Spleen (tissue), 11 donors: ENCODE results near the gene ITGB5. TPM values are rescaled to one million over a fixed set of nuclear protein-coding genes. Genes with fewer than 3 reads are reported as not detected.

Experiments
- DNase-seq: peaks from one replicate; pipeline ENCODE4 v3.0.0-alpha.2; 2020
- H3K27ac ChIP-seq, 8 donors: fragments of 200-600 bp; sonication (generic) in 7 of 8; 1 replicate in 4 of 8; 2 replicates in 4 of 8; pipeline versions ENCODE4 v1.5.0 to v1.8.0; 2016 to 2021; ENCODE audit warnings: inconsistent platforms in 4 of 8, mild to moderate bottlenecking in 4 of 8, moderate library complexity in 1 of 8
- H3K27me3 ChIP-seq, 7 donors: fragments of 200-600 bp; sonication (generic) in 6 of 7; replicated peaks in 1 of 7; 1 replicate in 4 of 7; 2 replicates in 3 of 7; pipeline versions ENCODE4 v1.5.0 to v1.8.0; 2016 to 2021; ENCODE audit warnings: inconsistent platforms in 3 of 7, mild to moderate bottlenecking in 1 of 7
- H3K36me3 ChIP-seq, 6 donors: fragments of 200-600 bp; sonication (generic) in 5 of 6; 1 replicate in 4 of 6; 2 replicates in 2 of 6; pipeline versions ENCODE4 v1.5.0 to v1.8.0; 2016 to 2021; ENCODE audit warnings: inconsistent platforms in 2 of 6
- H3K4me1 ChIP-seq, 6 donors: fragments of 200-600 bp; sonication (generic) in 5 of 6; 1 replicate in 3 of 6; 2 replicates in 3 of 6; pipeline versions ENCODE4 v1.5.0 to v1.8.0; 2016 to 2021; ENCODE audit warnings: inconsistent platforms in 3 of 6
- H3K4me3 ChIP-seq, 8 donors: fragments of 200-600 bp; sonication (generic) in 7 of 8; 1 replicate in 4 of 8; 2 replicates in 4 of 8; pipeline versions ENCODE4 v1.5.0 to v1.8.0; 2016 to 2021; ENCODE audit warnings: inconsistent platforms in 4 of 8, mild to moderate bottlenecking in 4 of 8, moderate library complexity in 2 of 8
- H3K9me3 ChIP-seq, 8 donors: fragments of 200-600 bp; sonication (generic) in 7 of 8; 1 replicate in 4 of 8; 2 replicates in 4 of 8; pipeline versions ENCODE4 v1.5.0 to v1.8.0; 2016 to 2021; ENCODE audit warnings: inconsistent platforms in 4 of 8
- POLR2A ChIP-seq, 3 donors: fragments of 450-650 bp; IDR thresholded peaks; one replicate each; pipeline ENCODE4 v1.5.1; 2017; ENCODE audit warnings: antibody characterized with exemption in 3 of 3, mild to moderate bottlenecking in 1 of 3
- POLR2AphosphoS5 ChIP-seq, 3 donors: sonication (generic); formaldehyde crosslinking; IDR thresholded peaks; one replicate each; pipeline ENCODE4 v1.5.1; 2017; ENCODE audit warnings: antibody characterized with exemption in 3 of 3
- WGBS, 5 donors: extraction: QIAGEN DNeasy Blood & Tissue Kit in 3 of 5; methylation state at CpG; one replicate each; pipeline versions ENCODE4 v1.1.5 to v1.1.7; 2013 to 2018; 5-methylcytosine and 5-hydroxymethylcytosine counted together
- intact Hi-C: fragments of 100-400 bp; cut with DNase I; formaldehyde crosslinking; loops from one replicate; pipeline ENCODE4 v1.15.0; 2023; ENCODE audit warnings: low total_unique reads
- polyA plus RNA-seq, 3 donors: library from polyadenylated mRNA; stranded (reverse); fragments of 200-250 nt; gene quantifications; one replicate each; pipeline ENCODE4 v1.2.1, GENCODE V29; 2013
- total RNA-seq, 7 donors: library from RNA; depleted of rRNA in 3 of 7; stranded (reverse); fragments of >200 nt in 3 of 7; fragmentation: NEBNext Ultra II Directional in 4 of 7; extraction: Animal tissue kit (Norgen Biotek cat#: 25700) in 4 of 7; gene quantifications; one replicate each; pipeline versions ENCODE4 v1.1.0 to v1.2.1, GENCODE V29; 2016 to 2021
- TF ChIP-seq, protein P1 (sequence below), 11 experiments: fragments of 200-600 bp in 7 of 11; fragments of 450-650 bp in 4 of 11; sonication (generic) in 4 of 11; IDR thresholded peaks in 8 of 11; conservative IDR thresholded peaks in 3 of 11; 1 replicate in 7 of 11; 2 replicates in 4 of 11; pipeline versions ENCODE4 v1.4.0 to v1.8.0; 2016 to 2021; ENCODE audit warnings: antibody characterized with exemption in 11 of 11, inconsistent platforms in 4 of 11, mild to moderate bottlenecking in 1 of 11
- donor health status: healthy with polysubstance abuse.
- donor health status: DM: no; HTN: no; CAD: no; lungs with moderate emphysema.
- donor health status: DM: no; HTN: no; CAD: no.
- donor health status: Bipolar disorder and iron deficiency.
- donor health status: healthy.
- donor health status: DM: no; HTN: no; CAD: no.
- donor health status: DM: yes; HTN: yes; CAD: no.

ITGB5 gene
- total and polyA plus RNA-seq, 10 donors: 7.4 to 227 (median 108) TPM

DNA sequence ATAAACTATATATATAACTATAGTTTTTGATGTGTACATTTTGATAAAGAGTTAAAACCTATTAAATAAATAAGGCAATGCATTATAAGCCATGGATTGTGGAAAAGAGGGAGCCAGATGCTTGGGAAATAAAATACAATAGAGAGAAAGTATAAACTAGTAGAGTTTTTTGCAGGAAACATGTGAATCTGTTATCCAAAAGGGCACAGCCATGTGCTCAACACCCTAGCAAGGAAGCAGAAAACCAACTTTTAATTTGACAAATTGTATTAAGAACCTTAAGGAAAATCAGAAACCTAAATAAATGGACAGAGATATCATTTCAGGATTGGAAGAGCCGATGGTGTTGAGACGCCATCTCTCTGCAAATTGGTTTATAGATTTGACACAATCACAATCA is 63.5 kb downstream of the ITGB5 start:
- intact Hi-C loops: no loop called here
- H3K27ac ChIP-seq: no peak overlapping the region
- no peaks in the 10 kb centered on the region for H3K9me3 ChIP-seq
- WGBS, 5 donors: 66 to 98% (median 94%) methylated on average over 2 of the region's 2 CpGs
- H3K4me1 ChIP-seq: no peaks in the 10 kb centered on the region
- no peak for DNase-seq
- TF ChIP-seq POLR2A (IDR thresholded peaks at IDR 0.05): no peak
- no peak overlapping the region for H3K4me3 ChIP-seq
- peaks cover 0 to 24% (median 0%) of the 10 kb centered on the region in 6 donors for H3K36me3 ChIP-seq
- no peaks in the 10 kb centered on the region for H3K27me3 ChIP-seq

DNA sequence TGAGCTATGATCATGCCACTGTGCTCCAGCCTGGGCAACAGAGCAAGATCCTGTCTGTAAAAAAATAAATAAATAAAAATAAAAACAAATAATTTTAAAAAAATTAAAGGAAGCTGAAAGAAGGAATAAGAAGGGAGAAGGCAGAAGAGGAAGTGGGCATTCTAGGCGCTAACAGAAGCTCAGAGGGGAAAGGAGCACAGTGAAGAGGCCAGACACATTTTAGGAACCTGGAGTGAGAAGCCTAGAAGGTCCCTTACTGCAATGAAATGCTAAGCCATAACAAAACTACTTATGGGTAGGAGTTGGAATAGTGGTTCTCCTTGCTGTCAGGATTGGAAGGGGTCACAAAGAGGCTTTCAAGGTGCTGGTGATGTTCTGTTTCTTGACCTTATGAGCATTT is 64.0 kb downstream of the ITGB5 start:
- intact Hi-C loops: no loop called here
- TF ChIP-seq, protein P1, sequence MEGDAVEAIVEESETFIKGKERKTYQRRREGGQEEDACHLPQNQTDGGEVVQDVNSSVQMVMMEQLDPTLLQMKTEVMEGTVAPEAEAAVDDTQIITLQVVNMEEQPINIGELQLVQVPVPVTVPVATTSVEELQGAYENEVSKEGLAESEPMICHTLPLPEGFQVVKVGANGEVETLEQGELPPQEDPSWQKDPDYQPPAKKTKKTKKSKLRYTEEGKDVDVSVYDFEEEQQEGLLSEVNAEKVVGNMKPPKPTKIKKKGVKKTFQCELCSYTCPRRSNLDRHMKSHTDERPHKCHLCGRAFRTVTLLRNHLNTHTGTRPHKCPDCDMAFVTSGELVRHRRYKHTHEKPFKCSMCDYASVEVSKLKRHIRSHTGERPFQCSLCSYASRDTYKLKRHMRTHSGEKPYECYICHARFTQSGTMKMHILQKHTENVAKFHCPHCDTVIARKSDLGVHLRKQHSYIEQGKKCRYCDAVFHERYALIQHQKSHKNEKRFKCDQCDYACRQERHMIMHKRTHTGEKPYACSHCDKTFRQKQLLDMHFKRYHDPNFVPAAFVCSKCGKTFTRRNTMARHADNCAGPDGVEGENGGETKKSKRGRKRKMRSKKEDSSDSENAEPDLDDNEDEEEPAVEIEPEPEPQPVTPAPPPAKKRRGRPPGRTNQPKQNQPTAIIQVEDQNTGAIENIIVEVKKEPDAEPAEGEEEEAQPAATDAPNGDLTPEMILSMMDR (IDR thresholded peaks at IDR 0.05 in 8 of 11, conservative IDR thresholded peaks at IDR 0.05 in 3 of 11): no peak
- TF ChIP-seq POLR2AphosphoS5 (IDR thresholded peaks at IDR 0.05) (no peak), POLR2A (IDR thresholded peaks at IDR 0.05) (no peak)
- Histone ChIP-seq H3K27me3 (no peaks in the 10 kb centered on the region), H3K9me3 (no peaks in the 10 kb centered on the region), H3K27ac (no peak overlapping the region), H3K4me1 (no peaks in the 10 kb centered on the region), H3K4me3 (no peak overlapping the region), H3K36me3 (peaks cover 0 to 24% (median 0%) of the 10 kb centered on the region in 6 donors)
- no peak for DNase-seq
- 30 to 69% (median 65%) methylated on average over 1 of the region's 1 CpG for WGBS, 5 donors

DNA sequence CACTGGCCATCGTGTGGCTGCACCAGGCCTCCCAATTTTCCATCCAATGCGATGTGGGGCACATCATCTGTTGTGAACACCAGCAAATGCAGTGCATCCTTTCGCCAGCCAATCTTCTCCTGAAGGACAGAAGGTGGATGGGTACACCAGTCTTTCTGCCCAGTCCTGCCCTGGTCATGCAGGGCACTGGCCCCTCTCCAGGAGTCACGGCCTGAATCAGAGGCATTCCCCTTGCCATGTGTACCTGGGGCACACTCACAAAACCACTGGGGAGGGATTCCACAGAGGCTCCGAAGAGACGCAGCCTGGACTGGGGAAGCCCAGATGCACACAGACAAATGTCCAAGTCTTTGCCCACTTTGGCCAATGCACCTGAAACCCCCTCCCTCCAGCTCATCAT is 65.8 kb downstream of the ITGB5 start:
- H3K27me3 ChIP-seq: no peaks in the 10 kb centered on the region
- no peak for DNase-seq
- H3K27ac ChIP-seq: no peak overlapping the region
- TF ChIP-seq POLR2A (IDR thresholded peaks at IDR 0.05) (no peak), POLR2AphosphoS5 (IDR thresholded peaks at IDR 0.05) (no peak)
- TF ChIP-seq, protein P1 (IDR thresholded peaks at IDR 0.05 in 8 of 11, conservative IDR thresholded peaks at IDR 0.05 in 3 of 11): no peak
- no peaks in the 10 kb centered on the region for H3K4me1 ChIP-seq
- H3K4me3 ChIP-seq: no peak overlapping the region
- H3K36me3 ChIP-seq: peaks cover 0 to 36% (median 1%) of the 10 kb centered on the region in 6 donors
- H3K9me3 ChIP-seq: no peaks in the 10 kb centered on the region
- 84 to 100% (median 94%) methylated on average over 4 to 6 of the region's 6 CpGs for WGBS, 5 donors
- intact Hi-C loops: no loop called here

DNA sequence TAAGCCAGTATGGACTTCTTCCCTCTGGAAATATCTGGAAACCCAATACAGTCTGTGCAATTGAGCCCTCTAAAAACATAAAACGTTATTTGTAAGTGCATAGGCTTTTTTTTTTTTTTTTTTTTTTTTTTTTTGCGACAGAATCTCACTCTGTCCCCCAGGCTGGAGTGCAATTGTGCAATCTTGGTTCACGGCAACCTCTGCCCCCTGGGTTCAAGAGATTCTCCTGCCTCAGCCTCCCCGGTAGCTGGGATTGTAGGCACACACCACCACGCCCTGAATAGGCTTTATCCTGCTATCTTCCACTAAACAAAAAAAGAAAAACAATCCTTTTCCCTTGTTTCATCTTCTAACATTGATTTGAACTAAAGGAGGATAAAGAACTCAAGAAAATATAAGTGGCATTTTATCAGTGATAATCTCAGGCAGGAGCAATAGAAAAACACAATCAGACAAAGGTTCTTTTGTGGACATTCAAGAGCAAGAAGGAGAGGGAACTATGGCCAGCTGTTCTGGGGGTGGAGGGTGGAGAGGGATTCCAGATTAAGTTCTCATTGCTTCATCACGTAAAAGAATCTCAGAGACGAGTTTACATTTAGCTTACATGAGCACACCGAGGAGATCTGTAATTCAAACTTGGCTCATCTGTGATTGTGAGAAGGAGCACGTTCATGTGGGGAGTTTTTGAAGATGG is 68.6 kb downstream of the ITGB5 start:
- H3K27me3 ChIP-seq: no peaks in the 10 kb centered on the region
- no peak overlapping the region for H3K4me3 ChIP-seq
- no peak for DNase-seq
- no peaks in the 10 kb centered on the region for H3K9me3 ChIP-seq
- 73 to 88% (median 77%) methylated on average over 9 of the region's 9 CpGs for WGBS, 5 donors
- intact Hi-C loops: no loop called here
- H3K36me3 ChIP-seq: peaks cover 0 to 51% (median 3%) of the 10 kb centered on the region in 6 donors
- H3K4me1 ChIP-seq: no peaks in the 10 kb centered on the region
- TF ChIP-seq, protein P1 (IDR thresholded peaks at IDR 0.05 in 8 of 11, conservative IDR thresholded peaks at IDR 0.05 in 3 of 11): no peak
- TF ChIP-seq POLR2AphosphoS5 (IDR thresholded peaks at IDR 0.05) (no peak), POLR2A (IDR thresholded peaks at IDR 0.05) (no peak)
- no peak overlapping the region for H3K27ac ChIP-seq
